Right ventricle myocardium superior (tissue), 1 donor: ENCODE measurements around the gene GNAT3. TPM values are rescaled to one million over a fixed set of nuclear protein-coding genes. Genes with fewer than 3 reads are reported as not detected.

Source experiments
- ATAC-seq: fragments of 200-7000 bp; cut with Tn5 transposase; one replicate; pipeline ENCODE4 v1.9.1; 2020; ENCODE audit warnings: mild to moderate bottlenecking; ENCODE audit not compliant: poor library complexity
- DNase-seq: peaks from one replicate; pipeline ENCODE4 v3.0.0-alpha.2; 2020
- intact Hi-C: fragments of 100-400 bp; cut with DNase I; formaldehyde crosslinking; loops from one replicate; pipeline ENCODE4 v1.11.2; 2022
- long read RNA-seq: library from polyadenylated mRNA; unstranded; transcript quantifications from one replicate; pipeline ENCODE4 v2.0.0, GENCODE V29; 2021
- total RNA-seq: library from RNA; stranded (reverse); fragmentation: NEBNext Ultra II Directional; extraction: Animal tissue kit (Norgen Biotek cat#: 25700); gene quantifications from one replicate; pipeline ENCODE4 v1.2.1, GENCODE V29; 2021
- donor health status: DM: no; HTN: yes; CAD: no; lungs with severe emphysema.

GNAT3 gene
- not detected for total RNA-seq
- long read RNA-seq, result 0 reads

- intact Hi-C loops, result no loop called here
- no peak for ATAC-seq
Observed at GRCh38 chr7:80511964-80512363, at the start of gene GNAT3. Gene GNAT3 (minus strand): TSS chr7:80512064. CDS start chr7:80511926, 138 bp downstream.

DNA sequence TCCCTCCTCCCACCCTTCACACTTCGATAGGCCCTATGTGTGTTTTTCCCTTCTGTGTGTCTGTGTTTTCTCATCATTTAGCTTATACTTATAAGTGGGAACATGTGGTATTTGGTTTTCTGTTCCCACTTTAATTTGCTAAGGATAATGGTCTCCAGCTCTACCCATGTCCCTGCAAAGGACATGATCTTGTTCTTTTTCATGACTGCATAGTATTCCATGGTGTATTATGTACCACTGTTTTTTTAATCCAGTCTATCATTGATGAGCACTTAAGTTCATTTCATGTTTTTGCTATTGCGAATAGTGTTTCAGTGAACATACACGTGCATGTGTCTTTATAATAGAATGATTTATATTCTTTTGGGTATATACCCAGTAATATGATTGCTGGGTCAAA lies 46.3 kb upstream of the GNAT3 start:
- intact Hi-C loops, result no loop called here
- DNase-seq (no peak), ATAC-seq (no peak)

More at GRCh38 chr7:80511964-80512363, at the start of gene GNAT3:
- no peak for DNase-seq

DNA sequence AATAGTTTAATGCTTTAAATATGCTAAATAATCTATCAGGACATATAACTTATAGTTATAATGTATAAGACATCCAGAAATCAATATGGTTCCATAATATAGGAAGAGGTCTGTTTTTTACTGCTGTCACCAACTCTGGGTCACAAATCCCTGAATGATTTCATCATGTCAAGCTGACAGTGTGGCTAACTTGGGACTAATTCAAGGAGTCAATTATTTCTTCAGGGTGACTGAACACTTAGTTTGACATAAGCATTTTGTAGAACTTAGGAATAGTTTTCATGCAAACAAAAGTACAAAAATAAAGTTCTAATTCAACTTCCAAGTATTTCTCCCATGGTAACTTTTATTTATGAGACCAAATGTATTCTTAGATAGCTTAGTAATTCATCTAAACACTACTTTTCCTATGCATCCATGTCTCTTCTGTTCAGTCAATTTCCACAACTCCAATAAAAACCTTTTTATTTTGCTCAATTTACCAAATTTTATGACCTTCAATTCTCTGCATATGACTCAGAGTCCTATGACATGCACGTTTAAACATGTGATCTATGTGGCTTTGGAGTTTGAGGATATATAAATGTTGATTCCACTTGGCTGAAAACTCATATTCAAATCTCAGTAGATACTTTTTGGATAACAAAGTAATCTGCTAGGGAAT lies 40.3 kb upstream of the GNAT3 start:
- intact Hi-C loops, result no loop called here
- ATAC-seq (no peak), DNase-seq (no peak)

DNA sequence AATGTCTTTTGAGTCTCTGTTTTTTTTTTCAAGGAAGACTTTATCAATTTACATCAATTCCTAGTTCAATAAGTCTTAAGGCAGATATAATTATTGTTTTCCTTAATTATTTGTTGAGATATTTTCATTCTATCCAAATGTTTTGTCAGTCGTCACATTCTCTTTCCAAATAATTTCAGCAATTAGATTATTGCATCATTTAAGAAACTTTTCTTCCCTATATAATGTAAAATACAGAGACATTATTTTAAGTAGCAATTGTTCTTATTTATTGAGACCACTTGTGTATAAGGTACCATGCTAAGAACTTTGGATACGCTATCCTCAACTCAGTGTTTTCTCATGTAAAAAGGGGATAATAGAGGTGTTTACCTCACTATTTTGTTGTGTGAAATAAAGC lies 38.1 kb upstream of the GNAT3 start:
- no peak for ATAC-seq
- intact Hi-C loops, result no loop called here
- no peak for DNase-seq

- peak; percentile 61 for ATAC-seq
- no peak for DNase-seq
- intact Hi-C loops, result no loop called here
Observed at GRCh38 chr7:80548840-80549530, 37.1 kb upstream of the GNAT3 start.

DNA sequence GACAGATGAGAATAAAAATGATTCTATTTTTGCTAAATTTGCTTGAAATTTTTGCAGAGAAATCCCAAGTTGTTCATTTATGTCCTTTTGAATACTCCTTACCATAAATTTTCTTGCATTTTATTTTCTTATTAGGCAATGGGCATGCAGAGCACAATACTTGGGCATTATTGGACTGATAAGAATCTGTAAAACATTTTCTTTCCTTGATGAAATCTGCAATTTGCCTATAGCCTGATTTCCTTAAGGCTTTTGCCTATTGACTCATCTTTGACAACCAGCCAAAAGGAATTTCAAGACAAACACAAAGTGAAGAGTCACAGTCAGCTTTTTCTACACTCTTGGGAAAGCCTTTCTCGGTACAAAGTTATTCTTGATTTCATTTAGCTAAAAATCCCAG lies 30.5 kb upstream of the GNAT3 start:
- DNase-seq, result no peak
- intact Hi-C loops, result no loop called here

GRCh38 chr7:80540836-80541235 lies 29.0 kb upstream of the GNAT3 start:
- intact Hi-C loops, result no loop called here
- ATAC-seq (no peak), DNase-seq (no peak)

More for the DNA sequence above, 30.5 kb upstream of the GNAT3 start:
- ATAC-seq, result no peak

- ATAC-seq, result no peak
- no peak for DNase-seq
- intact Hi-C loops, result no loop called here
Observed at GRCh38 chr7:80537091-80537490, 25.2 kb upstream of the GNAT3 start.

DNA sequence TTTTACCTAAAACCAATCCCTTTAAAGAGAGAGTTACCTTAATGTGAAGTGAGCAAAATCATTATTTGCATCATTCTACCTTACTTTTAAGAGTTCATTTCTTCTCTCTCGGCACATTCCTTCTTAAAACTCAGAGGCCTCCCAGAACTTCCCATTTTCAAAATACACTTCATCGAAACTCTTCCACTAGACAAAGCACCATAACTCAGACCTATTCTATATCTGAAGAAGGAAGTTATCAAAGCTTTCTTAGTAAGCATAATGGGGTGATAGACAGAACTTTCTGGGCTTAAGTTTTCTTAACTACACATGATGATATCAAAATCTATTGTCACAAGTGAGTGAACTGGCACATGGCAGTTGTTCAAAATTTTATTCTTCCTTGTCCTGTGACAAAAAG lies 24.6 kb upstream of the GNAT3 start:
- intact Hi-C loops, result no loop called here
- ATAC-seq (no peak), DNase-seq (no peak)

GRCh38 chr7:80533287-80533686 lies 21.4 kb upstream of the GNAT3 start:
- ATAC-seq (no peak), DNase-seq (no peak)
- intact Hi-C loops, result no loop called here

GRCh38 chr7:80532153-80532552 lies 20.3 kb upstream of the GNAT3 start:
- intact Hi-C loops, result no loop called here
- ATAC-seq (no peak), DNase-seq (no peak)

DNA sequence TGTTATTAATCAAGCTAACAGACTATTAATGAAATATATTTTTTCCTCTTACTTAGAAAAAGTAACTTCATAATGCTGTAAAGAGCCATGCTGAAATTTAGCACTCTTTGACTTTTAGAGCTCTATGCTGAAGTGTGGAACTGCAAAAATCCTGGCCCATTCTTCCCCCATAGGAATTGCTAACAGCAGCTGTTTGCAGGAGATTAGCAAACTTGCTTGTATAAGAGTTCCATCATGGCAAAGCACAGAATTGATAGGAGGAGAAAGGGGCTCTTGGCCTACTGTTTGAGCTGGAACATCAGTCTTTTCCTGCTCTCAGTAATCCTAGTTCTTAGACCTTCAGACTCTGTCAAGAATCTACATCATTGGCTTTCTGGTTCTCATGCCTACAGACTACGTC lies 18.3 kb upstream of the GNAT3 start:
- DNase-seq (no peak), ATAC-seq (peak; percentile 84)
- intact Hi-C loops, result no loop called here

- no peak for DNase-seq
- intact Hi-C loops, result no loop called here
Observed at GRCh38 chr7:80529362-80529761, 17.5 kb upstream of the GNAT3 start.

DNA sequence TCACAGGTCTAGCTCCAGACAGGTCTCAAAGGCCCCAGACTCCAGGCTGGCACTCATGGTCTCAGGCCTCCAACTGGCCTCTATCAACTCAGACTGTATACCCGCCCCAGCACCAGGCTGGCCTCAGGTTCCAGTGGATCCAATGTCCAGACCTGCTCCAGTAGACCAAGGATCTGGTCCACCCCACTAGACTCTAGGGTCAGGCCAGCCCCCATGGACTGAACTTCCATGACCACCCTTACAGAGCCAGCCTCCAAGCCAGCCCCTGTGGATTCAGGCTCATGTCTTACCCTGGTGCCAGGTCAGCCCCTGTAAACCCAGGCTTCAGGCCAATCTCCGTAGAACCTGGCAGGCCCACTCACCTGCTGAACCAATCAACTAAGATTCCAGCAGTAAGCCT lies 16.8 kb upstream of the GNAT3 start:
- intact Hi-C loops, result no loop called here
- no peak for DNase-seq
- no peak for ATAC-seq

More at GRCh38 chr7:80529362-80529761, 17.5 kb upstream of the GNAT3 start:
- no peak for ATAC-seq

- DNase-seq, result no peak
- intact Hi-C loops, result no loop called here
- no peak for ATAC-seq
Observed at GRCh38 chr7:80526472-80526871, 14.6 kb upstream of the GNAT3 start.

DNA sequence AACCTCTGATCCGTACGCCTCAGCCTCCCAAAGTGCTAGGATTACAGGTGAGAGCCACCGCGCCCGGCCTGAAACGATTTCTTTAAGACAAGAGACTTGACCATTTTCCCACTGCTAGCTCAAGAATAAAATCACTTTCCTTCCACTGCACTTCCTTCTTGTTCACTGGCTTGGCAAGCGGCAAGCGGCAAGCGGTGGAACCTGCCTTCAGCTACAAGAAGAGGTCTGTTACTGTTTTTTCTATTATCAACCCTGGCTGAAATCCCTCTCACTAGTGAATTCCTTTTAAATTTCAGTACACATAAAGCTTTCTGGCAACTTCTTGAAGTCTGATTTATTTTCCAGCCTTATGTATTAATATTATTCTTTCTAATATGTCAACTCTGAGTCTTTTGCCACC lies 12.8 kb upstream of the GNAT3 start:
- DNase-seq, result no peak
- ATAC-seq, result no peak
- intact Hi-C loops, result no loop called here

DNA sequence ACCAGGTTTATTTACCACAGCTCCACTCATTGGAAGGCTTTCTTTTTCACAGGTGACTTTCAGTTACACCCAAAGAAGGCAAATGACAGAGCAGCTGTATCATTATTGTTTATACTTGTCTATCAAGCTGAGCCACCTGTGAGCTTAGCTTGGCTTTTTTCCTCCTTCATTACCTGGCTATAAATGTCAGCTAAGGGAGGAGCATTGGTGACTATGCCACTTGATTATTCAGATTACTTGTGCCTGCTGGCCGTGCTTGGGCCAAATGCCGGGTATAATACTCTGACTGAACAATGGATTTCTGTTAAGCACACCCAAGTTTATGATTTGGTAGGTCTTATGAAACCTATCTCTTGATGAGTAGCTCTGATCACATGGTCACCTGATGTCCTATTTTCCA lies 9.9 kb upstream of the GNAT3 start:
- DNase-seq (no peak), ATAC-seq (no peak)
- intact Hi-C loops, result no loop called here

DNA sequence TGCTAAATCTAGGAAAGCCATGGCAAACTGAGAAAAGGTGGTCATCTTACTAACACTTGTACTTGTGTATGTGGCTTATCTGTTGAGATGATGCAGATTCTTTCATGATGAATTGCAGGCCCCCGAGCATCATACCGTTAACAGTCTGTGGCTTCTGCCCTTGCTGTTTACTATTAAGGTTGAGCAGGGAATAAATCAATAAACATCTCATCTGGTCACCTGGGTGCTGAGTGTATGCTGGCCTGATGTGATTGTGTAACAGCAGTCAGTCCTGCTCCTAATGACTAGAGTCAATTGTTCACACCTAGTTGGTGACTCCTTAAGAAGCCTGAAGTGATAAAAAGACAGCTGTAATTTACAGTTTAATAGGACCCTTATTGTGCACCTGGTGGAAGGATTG lies 8.3 kb upstream of the GNAT3 start:
- ATAC-seq (no peak), DNase-seq (no peak)
- intact Hi-C loops, result no loop called here

DNA sequence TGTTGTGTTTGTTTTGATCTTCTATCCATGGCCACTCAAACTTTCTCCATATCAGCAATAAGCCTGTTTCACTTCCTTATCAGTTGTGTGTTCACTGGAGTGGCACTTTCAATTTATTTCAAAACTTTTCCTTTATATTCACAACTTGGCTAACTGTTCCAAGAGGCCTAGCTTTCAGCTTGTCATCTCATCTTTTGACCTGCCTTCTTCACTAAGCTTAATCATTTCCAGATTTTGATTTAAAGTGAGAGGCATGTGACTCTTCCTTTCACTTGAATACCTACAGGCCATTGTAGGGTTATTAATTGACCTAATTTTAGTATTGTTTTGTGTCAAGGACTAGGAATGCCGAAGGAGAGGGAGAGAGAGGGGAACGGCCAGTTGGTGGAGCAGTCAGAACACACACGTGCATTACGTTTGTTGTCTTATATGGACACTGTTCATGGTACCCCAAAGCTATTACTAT lies 5.5 kb upstream of the GNAT3 start:
- no peak for DNase-seq
- ATAC-seq, result peak; percentile 60
- intact Hi-C loops, result no loop called here

DNA sequence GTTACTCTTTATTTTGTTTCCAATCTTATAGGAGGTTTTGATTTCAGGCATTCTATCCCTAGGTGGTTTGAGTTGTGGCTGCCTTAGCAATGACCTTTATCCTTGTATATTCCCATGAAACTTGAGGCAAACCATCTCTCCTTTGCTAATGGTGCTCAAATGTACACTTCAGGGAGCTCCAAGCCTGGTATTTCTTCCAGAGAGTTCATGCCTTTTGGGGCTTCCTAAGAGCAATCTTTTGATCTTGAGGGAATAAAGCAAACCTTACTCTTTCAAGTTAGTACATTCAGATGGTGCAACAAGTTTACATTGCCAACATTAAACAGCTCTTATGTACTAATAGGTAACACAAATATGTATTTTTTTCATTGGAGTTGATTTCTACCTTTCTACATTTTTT lies 3.4 kb upstream of the GNAT3 start:
- DNase-seq (no peak), ATAC-seq (no peak)
- intact Hi-C loops, result no loop called here
